ENCODE measurements around the gene RASD1. TPM values are rescaled to one million over a fixed set of nuclear protein-coding genes. Genes with fewer than 3 reads are reported as not detected.

Gene RASD1
- total RNA-seq, 1 experiment from 2014 or later: 1.2 TPM

GRCh38 chr17:17505151-17505550 lies 9.0 kb upstream of the RASD1 start:
- DNase-seq: no peak
- H3K4me2 ChIP-seq: no peak overlapping the region
- peaks cover 1% of the 10 kb centered on the region; the same call in 1 of the 2 replicates for H3K4me1 ChIP-seq (replicated peaks; ENCODE audit: insufficient read depth)
- no TSS peak for BruUV-seq (replicated peaks)
- no peak overlapping the region for H2AFZ ChIP-seq
- no peak for TF ChIP-seq EZH2 (IDR thresholded peaks at IDR 0.05; ENCODE audit: low read depth)
- TF ChIP-seq, protein P1, sequence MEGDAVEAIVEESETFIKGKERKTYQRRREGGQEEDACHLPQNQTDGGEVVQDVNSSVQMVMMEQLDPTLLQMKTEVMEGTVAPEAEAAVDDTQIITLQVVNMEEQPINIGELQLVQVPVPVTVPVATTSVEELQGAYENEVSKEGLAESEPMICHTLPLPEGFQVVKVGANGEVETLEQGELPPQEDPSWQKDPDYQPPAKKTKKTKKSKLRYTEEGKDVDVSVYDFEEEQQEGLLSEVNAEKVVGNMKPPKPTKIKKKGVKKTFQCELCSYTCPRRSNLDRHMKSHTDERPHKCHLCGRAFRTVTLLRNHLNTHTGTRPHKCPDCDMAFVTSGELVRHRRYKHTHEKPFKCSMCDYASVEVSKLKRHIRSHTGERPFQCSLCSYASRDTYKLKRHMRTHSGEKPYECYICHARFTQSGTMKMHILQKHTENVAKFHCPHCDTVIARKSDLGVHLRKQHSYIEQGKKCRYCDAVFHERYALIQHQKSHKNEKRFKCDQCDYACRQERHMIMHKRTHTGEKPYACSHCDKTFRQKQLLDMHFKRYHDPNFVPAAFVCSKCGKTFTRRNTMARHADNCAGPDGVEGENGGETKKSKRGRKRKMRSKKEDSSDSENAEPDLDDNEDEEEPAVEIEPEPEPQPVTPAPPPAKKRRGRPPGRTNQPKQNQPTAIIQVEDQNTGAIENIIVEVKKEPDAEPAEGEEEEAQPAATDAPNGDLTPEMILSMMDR (conservative IDR thresholded peaks at IDR 0.05): no peak
- no peak overlapping the region for H3K27ac ChIP-seq
- no peaks in the 10 kb centered on the region for H3K36me3 ChIP-seq (ENCODE audit: low read depth)
- no peaks in the 10 kb centered on the region for H3K9me2 ChIP-seq (ENCODE audit: insufficient read depth)
- no peaks in the 10 kb centered on the region for H3K9me3 ChIP-seq (ENCODE audit: insufficient read depth, low read depth)
- no peaks in the 10 kb centered on the region; the same call in 1 of the 2 replicates for H3F3A ChIP-seq (ENCODE audit: insufficient read depth, low read depth)
- ChIA-PET POLR2A (ENCODE audit: unreplicated experiment) (interaction anchor here (0.6 kb wide), 1 partner anchor 16 kb away, joined by 7 read pairs; no protein-coding TSS in a partner anchor), CTCF (no interaction called here)
- H3K27me3 ChIP-seq (ENCODE audit: insufficient read depth, low read depth): no peaks in the 10 kb centered on the region
- H4K20me1 ChIP-seq (ENCODE audit: insufficient read depth): peaks cover 33% of the 10 kb centered on the region
- intact Hi-C loops (cut with micrococcal nuclease; ENCODE audit: unreplicated experiment): no loop called here
- H3K79me2 ChIP-seq (ENCODE audit: low read depth): no peaks in the 10 kb centered on the region
- H3K4me3 ChIP-seq: no peak overlapping the region

DNA sequence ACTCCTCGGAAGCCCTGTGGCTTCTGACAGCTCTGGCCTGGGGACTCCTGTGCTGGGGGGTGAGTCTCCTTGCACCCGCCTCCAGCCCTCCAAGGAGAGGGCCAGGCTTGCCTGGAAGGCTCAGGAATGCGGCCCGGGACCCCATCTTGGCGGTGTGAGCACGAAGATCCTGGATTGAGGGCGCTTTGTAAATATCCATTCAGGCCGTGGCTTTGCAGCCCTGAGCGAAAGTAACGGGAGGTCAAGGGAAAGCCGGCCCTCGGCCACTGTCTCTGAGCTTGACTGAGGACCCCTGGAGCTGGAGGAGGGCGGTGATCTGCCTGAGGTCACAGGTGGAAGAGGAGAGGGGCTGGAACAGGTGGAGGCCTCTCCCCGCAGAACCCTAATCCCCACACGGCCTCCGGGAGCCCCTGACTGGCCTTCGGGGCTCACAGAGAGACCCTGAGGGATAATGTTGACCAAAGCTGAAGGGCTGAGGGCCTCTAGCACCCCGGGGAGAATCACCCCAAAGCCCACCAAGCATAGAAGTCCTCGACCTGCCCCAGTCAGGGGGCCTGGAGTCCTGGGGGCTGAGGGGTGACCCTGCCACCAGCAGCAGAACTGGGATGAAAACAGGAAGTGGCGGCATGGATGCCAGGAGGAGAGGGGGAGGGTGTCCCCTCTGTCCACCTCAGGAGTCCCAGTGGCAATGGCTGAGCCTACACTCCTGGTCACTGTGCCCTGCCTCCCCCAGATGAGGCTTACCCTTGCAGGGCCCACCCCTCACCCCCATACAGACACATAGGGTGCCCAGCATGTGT lies 8.3 kb upstream of the RASD1 start:
- no peak overlapping the region for H3K4me3 ChIP-seq
- H2AFZ ChIP-seq: no peak overlapping the region
- POLR2A ChIA-PET (ENCODE audit: unreplicated experiment): interaction anchor here (0.5 to 0.7 kb wide), 2 partner anchors 9 to 594 kb away, joined by 6 to 24 read pairs; partner anchors contain the start of gene RASD1
- no peak for DNase-seq
- H3K9me3 ChIP-seq (ENCODE audit: insufficient read depth, low read depth): no peaks in the 10 kb centered on the region
- intact Hi-C loops (cut with micrococcal nuclease; ENCODE audit: unreplicated experiment): no loop called here
- H3K27ac ChIP-seq: no peak overlapping the region
- no peaks in the 10 kb centered on the region for H3K79me2 ChIP-seq (ENCODE audit: low read depth)
- no peak overlapping the region for H3K4me2 ChIP-seq
- no peaks in the 10 kb centered on the region for H3F3A ChIP-seq (ENCODE audit: insufficient read depth, low read depth)
- peaks cover 30% of the 10 kb centered on the region for H4K20me1 ChIP-seq (ENCODE audit: insufficient read depth)
- H3K9me2 ChIP-seq (ENCODE audit: insufficient read depth): no peaks in the 10 kb centered on the region
- H3K4me1 ChIP-seq (replicated peaks; ENCODE audit: insufficient read depth): no peaks in the 10 kb centered on the region
- CTCF ChIA-PET: no interaction called here
- no peak for TF ChIP-seq EZH2 (IDR thresholded peaks at IDR 0.05; ENCODE audit: low read depth)
- TF ChIP-seq, protein P1 (conservative IDR thresholded peaks at IDR 0.05): no peak
- no peaks in the 10 kb centered on the region for H3K36me3 ChIP-seq (ENCODE audit: low read depth)
- H3K27me3 ChIP-seq (ENCODE audit: insufficient read depth, low read depth): no peaks in the 10 kb centered on the region
- no TSS peak for BruUV-seq (replicated peaks)

- intact Hi-C loops (cut with micrococcal nuclease; ENCODE audit: unreplicated experiment): no loop called here
- ChIA-PET POLR2A (ENCODE audit: unreplicated experiment) (no interaction called here), CTCF (no interaction called here)
- no peak for TF ChIP-seq EZH2 (IDR thresholded peaks at IDR 0.05; ENCODE audit: low read depth)
- TF ChIP-seq, protein P1 (conservative IDR thresholded peaks at IDR 0.05): no peak
- no peak overlapping the region for H3K4me2 ChIP-seq
- H3K27ac ChIP-seq: no peak overlapping the region
- H3K36me3 ChIP-seq (ENCODE audit: low read depth): no peaks in the 10 kb centered on the region
- no peak for DNase-seq
- H2AFZ ChIP-seq: no peak overlapping the region
- no TSS peak for BruUV-seq (replicated peaks)
- no peaks in the 10 kb centered on the region for H3K9me3 ChIP-seq (ENCODE audit: insufficient read depth, low read depth)
- no peaks in the 10 kb centered on the region for H3F3A ChIP-seq (ENCODE audit: insufficient read depth, low read depth)
- peaks cover 28% of the 10 kb centered on the region for H4K20me1 ChIP-seq (ENCODE audit: insufficient read depth)
- H3K4me3 ChIP-seq: no peak overlapping the region
- no peaks in the 10 kb centered on the region for H3K79me2 ChIP-seq (ENCODE audit: low read depth)
- no peaks in the 10 kb centered on the region for H3K27me3 ChIP-seq (ENCODE audit: insufficient read depth, low read depth)
- no peaks in the 10 kb centered on the region for H3K4me1 ChIP-seq (replicated peaks; ENCODE audit: insufficient read depth)
- H3K9me2 ChIP-seq (ENCODE audit: insufficient read depth): no peaks in the 10 kb centered on the region
These were observed 7.5 kb upstream of the RASD1 start for GRCh38 chr17:17503566-17504130.

Data from PC-9 (cell line).